Pancreas (tissue), 10 donors: ENCODE data around the gene CGN. TPM values are rescaled to one million over a fixed set of nuclear protein-coding genes. Genes with fewer than 3 reads are reported as not detected.

Experiments
- ATAC-seq, 4 donors: fragments of 200-7000 bp; cut with Tn5 transposase; one replicate each; pipeline versions ENCODE4 v1.8.0 to v1.9.1; 2020; ENCODE audit warnings: mild to moderate bottlenecking in 4 of 4, moderate library complexity in 4 of 4
- DNase-seq, 6 donors: peaks; one replicate each; pipeline ENCODE4 v3.0.0-alpha.2; 2020
- FAIRE-seq: peaks from 2 replicates; lab custom pipeline; 2012; peaks lifted over from hg19 to GRCh38; lab: Jason Lieb, UNC
- H3K27ac ChIP-seq, 4 donors: fragments of 200-600 bp; sonication (generic); 1 replicate in 3 of 4; 2 replicates in 1 of 4; pipeline versions ENCODE4 v1.5.0 to v1.8.0; 2020
- H3K27me3 ChIP-seq, 4 donors: fragments of 200-600 bp; one replicate each; pipeline ENCODE4 v1.8.0; 2021
- H3K36me3 ChIP-seq, 3 donors: fragments of 200-600 bp; sonication (generic) in 1 of 3; one replicate each; pipeline versions ENCODE4 v1.5.0 to v1.8.0; 2020 to 2021
- H3K4me1 ChIP-seq, 3 donors: fragments of 200-600 bp; one replicate each; pipeline ENCODE4 v1.8.0; 2021
- H3K4me3 ChIP-seq, 4 donors: fragments of 200-600 bp; sonication (generic) in 2 of 4; one replicate each; pipeline versions ENCODE4 v1.5.0 to v1.8.0; 2020 to 2021
- H3K9me3 ChIP-seq, 4 donors: fragments of 200-600 bp; one replicate each; pipeline ENCODE4 v1.8.0; 2021
- CTCF ChIP-seq, 4 donors: fragments of 200-600 bp; sonication (generic) in 3 of 4; IDR thresholded peaks; one replicate each; pipeline versions ENCODE4 v1.5.0 to v1.8.0; 2021; ENCODE audit warnings: antibody characterized with exemption in 4 of 4
- WGBS, 2 donors: extraction: QIAGEN DNeasy Blood & Tissue Kit; methylation state at CpG; one replicate each; pipeline ENCODE4 v1.1.7; 2013; 5-methylcytosine and 5-hydroxymethylcytosine counted together
- intact Hi-C, 3 donors: fragments of 100-400 bp; cut with DNase I; formaldehyde crosslinking; loops; one replicate each; pipeline versions ENCODE4 v1.11.1 to v1.14.2; 2022
- polyA plus RNA-seq, 2 donors: library from polyadenylated mRNA; stranded (reverse); fragments of 200-250 nt; gene quantifications; one replicate each; pipeline ENCODE4 v1.2.3, GENCODE V29; 2013
- total RNA-seq, 6 donors: library from RNA; stranded (reverse); fragmentation: NEBNext Ultra II Directional in 4 of 6; extraction: Animal tissue kit (Norgen Biotek cat#: 25700) in 4 of 6; gene quantifications; one replicate each; pipeline versions ENCODE4 v1.2.1 to v1.2.4, GENCODE V29; 2021 to 2023
- donor health status: healthy with polysubstance abuse.
- donor health status: DM: no; HTN: no; CAD: no; lungs with moderate emphysema.
- donor health status: DM: no; HTN: no; CAD: no.
- donor health status: control.
- donor health status: control.
- donor health status: Bipolar disorder and iron deficiency.
- donor health status: DM: yes; HTN: yes; CAD: no.
- donor health status: DM: no; HTN: no; CAD: no.
- donor health status: DM: no; HTN: no; CAD: no.
- donor health status: DM: yes; HTN: yes; CAD: no.

The CGN gene
- total and polyA plus RNA-seq, 8 donors: 26.9 to 63.2 (median 40.3) TPM

- Histone ChIP-seq H3K4me3 (no peak overlapping the region), H3K9me3 (no peaks in the 10 kb centered on the region), H3K36me3 (no peaks in the 10 kb centered on the region), H3K27ac (no peak overlapping the region), H3K27me3 (no peaks in the 10 kb centered on the region), H3K4me1 (peaks cover 0 to 22% (median 5%) of the 10 kb centered on the region in 3 donors)
- no peak for TF ChIP-seq CTCF (IDR thresholded peaks at IDR 0.05)
- FAIRE-seq: no peak
- ATAC-seq: no peak
- 78 to 82% methylated on average over 2 of the region's 2 CpGs for WGBS, 2 donors
- DNase-seq: no peak
- intact Hi-C loops: no loop called here
Measured at GRCh38 chr1:151549199-151549598, 38.0 kb downstream of the CGN start.

DNA sequence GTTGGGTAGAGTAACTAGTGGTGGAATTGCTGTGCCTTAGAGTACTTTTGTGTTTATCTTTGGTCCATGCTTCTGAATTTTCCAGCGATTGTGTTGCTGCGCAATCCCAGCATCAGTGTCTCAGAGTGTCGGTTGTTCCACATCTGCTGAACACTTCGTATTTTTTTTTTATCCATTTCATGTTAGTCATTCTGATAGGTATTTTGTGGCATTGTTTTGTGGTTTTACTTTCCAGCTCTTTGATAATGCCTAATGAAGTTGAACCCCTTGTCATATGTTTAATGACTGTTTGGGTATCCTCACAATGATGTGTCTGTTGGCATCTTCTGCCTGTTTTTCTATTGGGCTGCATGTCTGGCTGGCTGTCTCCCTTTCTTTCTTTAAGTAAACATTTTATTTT is 42.5 kb downstream of the CGN start:
- Histone ChIP-seq H3K9me3 (no peaks in the 10 kb centered on the region), H3K27me3 (no peaks in the 10 kb centered on the region), H3K4me3 (no peak overlapping the region), H3K27ac (no peak overlapping the region), H3K4me1 (peaks cover 0 to 9% (median 4%) of the 10 kb centered on the region in 3 donors), H3K36me3 (no peaks in the 10 kb centered on the region)
- intact Hi-C loops: no loop called here
- ATAC-seq (no peak), FAIRE-seq (no peak), DNase-seq (no peak)
- WGBS, 2 donors: 86 to 93% methylated on average over 4 of the region's 4 CpGs
- TF ChIP-seq CTCF (IDR thresholded peaks at IDR 0.05): no peak

DNA sequence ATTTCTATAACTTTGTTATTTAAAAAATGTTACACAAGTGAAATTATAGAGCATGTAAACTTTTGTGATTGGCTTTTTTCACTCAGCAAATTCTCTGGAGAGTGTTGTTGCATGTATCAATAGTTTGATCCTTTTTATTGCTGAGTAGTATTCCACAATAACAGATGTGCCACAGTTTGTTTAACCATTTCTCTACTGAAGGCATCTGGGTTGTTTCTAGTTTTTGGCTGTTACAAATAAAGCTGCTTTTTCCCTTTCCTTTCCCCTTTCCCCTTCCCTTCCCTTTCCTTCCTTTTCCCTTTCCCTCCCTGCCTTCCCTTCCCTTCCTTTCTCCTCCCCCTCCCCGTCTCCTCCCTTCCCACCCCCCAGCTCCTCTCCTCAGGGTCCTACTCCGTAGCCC is 44.9 kb downstream of the CGN start:
- intact Hi-C loops: no loop called here
- DNase-seq: no peak
- Histone ChIP-seq H3K27me3 (no peaks in the 10 kb centered on the region), H3K27ac (no peak overlapping the region), H3K9me3 (no peaks in the 10 kb centered on the region), H3K36me3 (no peaks in the 10 kb centered on the region), H3K4me3 (no peak overlapping the region), H3K4me1 (no peaks in the 10 kb centered on the region)
- ATAC-seq: no peak
- WGBS, 2 donors: 94 to 96% methylated on average over 2 of the region's 2 CpGs
- no peak for FAIRE-seq
- TF ChIP-seq CTCF (IDR thresholded peaks at IDR 0.05): no peak

DNA sequence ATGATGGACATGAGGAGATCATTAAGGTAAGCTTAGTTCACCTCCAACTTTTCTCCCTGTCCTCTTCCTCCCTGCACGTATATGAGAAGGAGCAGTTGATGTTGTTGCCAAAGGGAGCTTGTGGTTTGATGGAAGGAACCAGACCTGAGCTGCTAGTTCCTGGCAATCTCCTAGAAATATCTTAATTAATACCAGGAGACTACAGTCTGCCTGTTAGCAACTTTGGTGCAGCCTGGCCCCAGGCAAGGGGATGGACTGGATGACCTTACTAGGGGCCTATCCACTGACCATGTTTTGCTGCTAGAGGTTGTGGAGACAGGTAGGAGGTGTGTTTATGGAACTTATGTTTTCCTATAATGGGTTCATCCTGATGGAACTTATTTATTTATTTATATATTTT is 51.5 kb downstream of the CGN start:
- H3K4me3 ChIP-seq: no peak overlapping the region
- H3K36me3 ChIP-seq: peaks cover 3 to 38% (median 19%) of the 10 kb centered on the region in 3 donors
- 81 to 92% methylated on average over 1 of the region's 1 CpG for WGBS, 2 donors
- no peak for TF ChIP-seq CTCF (IDR thresholded peaks at IDR 0.05)
- no peak overlapping the region for H3K27ac ChIP-seq
- no peak for ATAC-seq
- DNase-seq: no peak
- intact Hi-C loops: no loop called here
- no peaks in the 10 kb centered on the region for H3K9me3 ChIP-seq
- no peaks in the 10 kb centered on the region for H3K27me3 ChIP-seq
- H3K4me1 ChIP-seq: no peaks in the 10 kb centered on the region
- no peak for FAIRE-seq

GRCh38 chr1:151563376-151563775 is 52.2 kb downstream of the CGN start:
- FAIRE-seq: no peak
- ATAC-seq: no peak
- 43 to 48% methylated on average over 2 of the region's 2 CpGs for WGBS, 2 donors
- no peak for TF ChIP-seq CTCF (IDR thresholded peaks at IDR 0.05)
- no peaks in the 10 kb centered on the region for H3K4me1 ChIP-seq
- no peak overlapping the region for H3K4me3 ChIP-seq
- H3K27me3 ChIP-seq: no peaks in the 10 kb centered on the region
- no peak overlapping the region for H3K27ac ChIP-seq
- intact Hi-C loops: no loop called here
- no peaks in the 10 kb centered on the region for H3K9me3 ChIP-seq
- H3K36me3 ChIP-seq: peaks cover 3 to 41% (median 19%) of the 10 kb centered on the region in 3 donors
- no peak for DNase-seq
